NCI-H524 (cell line): ENCODE data around the gene NKX1-1.
"Not testable (repeated sequence)": the region's sequence is repeated elsewhere in the genome, so short reads cannot be mapped to it uniquely, and the experiment has no call there.

Source experiments
- DNase-seq, 2 experiments: peaks; one replicate each; lab custom pipeline; 2025; lab: John Stamatoyannopoulos, UW

NKX1-1 gene

GRCh38 chr4:1373892-1374705 is 32.1 kb downstream of the NKX1-1 start:
- DNase-seq: no peak

GRCh38 chr4:1372576-1372975 is 33.7 kb downstream of the NKX1-1 start:
- DNase-seq: not testable (repeated sequence)

GRCh38 chr4:1371176-1372165 is 34.8 kb downstream of the NKX1-1 start:
- no peak for DNase-seq

- no peak for DNase-seq
Measured at GRCh38 chr4:1370321-1371124, 35.7 kb downstream of the NKX1-1 start.

GRCh38 chr4:1369479-1370079 is 36.7 kb downstream of the NKX1-1 start:
- DNase-seq: no peak

GRCh38 chr4:1369091-1369450 is 37.2 kb downstream of the NKX1-1 start:
- no peak for DNase-seq

GRCh38 chr4:1368421-1369090 is 37.7 kb downstream of the NKX1-1 start:
- DNase-seq: no peak

- no peak for DNase-seq
Measured at GRCh38 chr4:1367936-1368289, 38.3 kb downstream of the NKX1-1 start.

GRCh38 chr4:1367230-1367935 is 38.9 kb downstream of the NKX1-1 start:
- no peak for DNase-seq

GRCh38 chr4:1366371-1367229 is 39.6 kb downstream of the NKX1-1 start:
- no peak for DNase-seq

- DNase-seq: no peak
Measured at GRCh38 chr4:1365271-1366178, 40.7 kb downstream of the NKX1-1 start.

- DNase-seq: no peak
Measured at GRCh38 chr4:1364748-1365147, 41.5 kb downstream of the NKX1-1 start.

GRCh38 chr4:1364217-1364616 is 42.0 kb downstream of the NKX1-1 start:
- no peak for DNase-seq

GRCh38 chr4:1363513-1363912 is 42.7 kb downstream of the NKX1-1 start:
- DNase-seq: no peak

GRCh38 chr4:1362521-1362920 is 43.7 kb downstream of the NKX1-1 start:
- DNase-seq: no peak

- DNase-seq: no peak
Measured at GRCh38 chr4:1362046-1362445, 44.2 kb downstream of the NKX1-1 start.

- DNase-seq: no peak
Measured at GRCh38 chr4:1361431-1361830, 44.8 kb downstream of the NKX1-1 start.
